Keratinocyte (primary cell): ENCODE results near the gene SETD2. TPM values are rescaled to one million over a fixed set of nuclear protein-coding genes. Genes with fewer than 3 reads are reported as not detected.

Experiments used
- DNase-seq: peaks from one replicate; pipeline ENCODE4 v3.0.0-alpha.2; 2011; ENCODE audit warnings: low read depth, missing footprints, low spot score
- FAIRE-seq: peaks from 2 replicates; lab custom pipeline; 2011; peaks lifted over from hg19 to GRCh38; lab: Jason Lieb, UNC
- H2AFZ ChIP-seq: 2 replicates; pipeline ENCODE4 v1.6.0; 2012; ENCODE audit warnings: low read length, control low read depth, inconsistent platforms; ENCODE audit not compliant: control insufficient read depth
- H3K27ac ChIP-seq: 2 replicates; pipeline ENCODE4 v1.5.1; 2011; ENCODE audit warnings: low read length; ENCODE audit not compliant: control insufficient read depth, insufficient read depth
- H3K27me3 ChIP-seq: 3 replicates; pipeline ENCODE4 v1.6.0; 2011; ENCODE audit warnings: low read length; ENCODE audit not compliant: control insufficient read depth, insufficient read depth; ENCODE audit errors: extremely low read depth
- H3K36me3 ChIP-seq, 2 experiments: 2 replicates in 1 of 2; 3 replicates in 1 of 2; pipeline ENCODE4 v1.5.1; 2011; ENCODE audit warnings: low read length in 2 of 2, mild to moderate bottlenecking in 1 of 2; ENCODE audit not compliant: control insufficient read depth in 2 of 2, insufficient read depth in 2 of 2; ENCODE audit errors: extremely low read depth in 1 of 2
- H3K4me1 ChIP-seq: 3 replicates; pipeline ENCODE4 v1.5.1; 2011; ENCODE audit warnings: low read length; ENCODE audit not compliant: control insufficient read depth, insufficient read depth; ENCODE audit errors: extremely low read depth
- H3K4me2 ChIP-seq: 3 replicates; pipeline ENCODE4 v1.6.0; 2011; ENCODE audit warnings: low read depth, low read length; ENCODE audit not compliant: control insufficient read depth, insufficient read depth; ENCODE audit errors: extremely low read depth
- H3K4me3 ChIP-seq, 3 experiments: fragments of 200-600 bp in 1 of 3; sonication (generic) in 1 of 3; 2 replicates in 2 of 3; 3 replicates in 1 of 3; pipeline ENCODE4 v1.5.1; 2011 to 2016; ENCODE audit warnings: low read length in 3 of 3, mild to moderate bottlenecking in 3 of 3, control low read depth in 2 of 3, inconsistent platforms in 1 of 3, low read depth in 1 of 3, mixed read lengths in 1 of 3, mixed run types in 1 of 3, moderate library complexity in 1 of 3; ENCODE audit not compliant: control insufficient read depth in 2 of 3, insufficient read depth in 2 of 3; ENCODE audit errors: extremely low read depth in 1 of 3
- H3K79me2 ChIP-seq: 2 replicates; pipeline ENCODE4 v1.6.0; 2012; ENCODE audit warnings: low read length; ENCODE audit not compliant: control insufficient read depth, insufficient read depth
- H3K9ac ChIP-seq: 3 replicates; pipeline ENCODE4 v1.6.0; 2011; ENCODE audit warnings: low read length; ENCODE audit not compliant: control insufficient read depth, insufficient read depth; ENCODE audit errors: extremely low read depth
- H3K9me1 ChIP-seq: 3 replicates; pipeline ENCODE4 v1.6.0; 2011; ENCODE audit warnings: low read length; ENCODE audit not compliant: control insufficient read depth, insufficient read depth; ENCODE audit errors: extremely low read depth
- H3K9me3 ChIP-seq: 2 replicates; pipeline ENCODE4 v1.5.1; 2012; ENCODE audit warnings: low read depth, low read length; ENCODE audit not compliant: control insufficient read depth
- H4K20me1 ChIP-seq: 3 replicates; pipeline ENCODE4 v1.6.0; 2011; ENCODE audit warnings: low read length; ENCODE audit not compliant: control insufficient read depth, insufficient read depth; ENCODE audit errors: extremely low read depth
- CTCF ChIP-seq, 3 experiments: IDR thresholded peaks in 1 of 3; conservative IDR thresholded peaks in 1 of 3; optimal IDR thresholded peaks in 1 of 3; 2 replicates in 2 of 3; 3 replicates in 1 of 3; pipeline versions ENCODE3 to v1.5.1; 2011; ENCODE audit warnings: low read length in 3 of 3, mild to moderate bottlenecking in 3 of 3, moderate library complexity in 2 of 3, control low read depth in 1 of 3, inconsistent platforms in 1 of 3; ENCODE audit not compliant: insufficient read depth in 2 of 3; ENCODE audit errors: extremely low read depth in 1 of 3
- EZH2 ChIP-seq: IDR thresholded peaks from one replicate; pipeline ENCODE4 v1.6.1; 2012; ENCODE audit warnings: inconsistent platforms, mild to moderate bottlenecking, low read length, moderate library complexity
- dilution Hi-C: fragments of 300-500 bp; cut with MboI; formaldehyde crosslinking; loops from one replicate; pipeline ENCODE4 v1.7.0; 2020; ENCODE audit warnings: low sequenced_read_pairs; ENCODE audit not compliant: extremely low pct_ligation_motif_present
- polyA plus RNA-seq, 5 experiments: library from polyadenylated mRNA; depleted of rRNA in 3 of 5; stranded (reverse) in 3 of 5; stranded (forward) in 1 of 5; unstranded in 1 of 5; fragments of >200 nt; gene quantifications; 1 replicate in 1 of 5; 2 replicates in 3 of 5; 3 replicates in 1 of 5; pipeline versions ENCODE4 v1.2.1 to v1.2.3, GENCODE V29; 2011 to 2012; ENCODE audit warnings: missing spikeins in 2 of 5, low read depth in 1 of 5, low replicate concordance in 1 of 5

SETD2 gene
- polyA plus RNA-seq, 1 donor (not counting 4 experiments of a cell fraction or from before 2014, with no cell fraction given), result 23.3 TPM

GRCh38 chr3:46993986-46994385, 169.9 kb downstream of the SETD2 start:
- FAIRE-seq (no peak), DNase-seq (no peak)
- no peak for TF ChIP-seq EZH2
- TF ChIP-seq CTCF (optimal IDR thresholded peaks at IDR 0.05 in 1 of 3, IDR thresholded peaks at IDR 0.05 in 1 of 3, conservative IDR thresholded peaks at IDR 0.05 in 1 of 3; ENCODE audit: extremely low read depth in 1 of 3, insufficient read depth in 2 of 3, low read length in 3 of 3), result no peak
- no peaks in the 10 kb centered on the region for H3K79me2 ChIP-seq
- no peak overlapping the region for H3K4me3 ChIP-seq
- no peaks in the 10 kb centered on the region for H3K9me3 ChIP-seq
- no peak overlapping the region for H2AFZ ChIP-seq
- dilution Hi-C loops, result no loop called here
- H3K27me3 ChIP-seq, result no peaks in the 10 kb centered on the region
- H4K20me1 ChIP-seq, result peaks cover 3% of the 10 kb centered on the region
- no peak overlapping the region for H3K4me2 ChIP-seq
- no peak overlapping the region for H3K9ac ChIP-seq
- H3K9me1 ChIP-seq, result no peaks in the 10 kb centered on the region
- peaks cover 25 to 46% of the 10 kb centered on the region in 2 experiments for H3K36me3 ChIP-seq
- H3K27ac ChIP-seq, result no peak overlapping the region
- peaks cover 11% of the 10 kb centered on the region for H3K4me1 ChIP-seq

GRCh38 chr3:46993292-46993691, 170.6 kb downstream of the SETD2 start:
- Histone ChIP-seq H4K20me1 (peaks cover 1% of the 10 kb centered on the region), H3K27ac (no peak overlapping the region), H2AFZ (no peak overlapping the region), H3K36me3 (peaks cover 25 to 43% of the 10 kb centered on the region in 2 experiments), H3K9me1 (no peaks in the 10 kb centered on the region), H3K27me3 (no peaks in the 10 kb centered on the region), H3K79me2 (no peaks in the 10 kb centered on the region), H3K4me1 (peaks cover 11% of the 10 kb centered on the region), H3K4me2 (no peak overlapping the region), H3K4me3 (no peak overlapping the region), H3K9ac (no peak overlapping the region), H3K9me3 (no peaks in the 10 kb centered on the region)
- no peak for DNase-seq
- TF ChIP-seq EZH2 (no peak), CTCF (optimal IDR thresholded peaks at IDR 0.05 in 1 of 3, IDR thresholded peaks at IDR 0.05 in 1 of 3, conservative IDR thresholded peaks at IDR 0.05 in 1 of 3; ENCODE audit: extremely low read depth in 1 of 3, insufficient read depth in 2 of 3, low read length in 3 of 3) (no peak)
- FAIRE-seq, result no peak
- dilution Hi-C loops, result no loop called here
